ENCODE measurements around the gene NCAM1.

Gene NCAM1

GRCh38 chr11:113075586-113076095 lies 114.4 kb downstream of the NCAM1 start:
- no peaks in the 10 kb centered on the region for H3K27me3 Mint-ChIP-seq
- no peak overlapping the region for H3K4me3 Mint-ChIP-seq
- no peak overlapping the region for H3K27ac Mint-ChIP-seq
- H3K4me1 Mint-ChIP-seq, result no peaks in the 10 kb centered on the region
- H3K36me3 Mint-ChIP-seq, result no peaks in the 10 kb centered on the region
- DNase-seq, result no peak
- CTCF ChIA-PET, result no interaction called here
- H3K9me3 Mint-ChIP-seq, result no peaks in the 10 kb centered on the region

- Mint-ChIP-seq H3K27me3 (no peaks in the 10 kb centered on the region), H3K27ac (no peak overlapping the region), H3K36me3 (no peaks in the 10 kb centered on the region), H3K4me3 (no peak overlapping the region), H3K4me1 (no peaks in the 10 kb centered on the region), H3K9me3 (no peaks in the 10 kb centered on the region)
- CTCF ChIA-PET, result no interaction called here
- DNase-seq, result no peak
Observed at GRCh38 chr11:113077379-113077778, 116.2 kb downstream of the NCAM1 start.

- H3K36me3 Mint-ChIP-seq, result no peaks in the 10 kb centered on the region
- no peaks in the 10 kb centered on the region for H3K27me3 Mint-ChIP-seq
- H3K4me3 Mint-ChIP-seq, result no peak overlapping the region
- DNase-seq, result no peak
- H3K9me3 Mint-ChIP-seq, result no peaks in the 10 kb centered on the region
- no peak overlapping the region for H3K27ac Mint-ChIP-seq
- CTCF ChIA-PET, result no interaction called here
- no peaks in the 10 kb centered on the region for H3K4me1 Mint-ChIP-seq
Observed at GRCh38 chr11:113082341-113082955, 121.2 kb downstream of the NCAM1 start.

GRCh38 chr11:113083571-113083970 lies 122.4 kb downstream of the NCAM1 start:
- no peaks in the 10 kb centered on the region for H3K4me1 Mint-ChIP-seq
- no peaks in the 10 kb centered on the region for H3K9me3 Mint-ChIP-seq
- H3K36me3 Mint-ChIP-seq, result no peaks in the 10 kb centered on the region
- no peak overlapping the region for H3K27ac Mint-ChIP-seq
- no peak overlapping the region for H3K4me3 Mint-ChIP-seq
- no peaks in the 10 kb centered on the region for H3K27me3 Mint-ChIP-seq
- no peak for DNase-seq
- CTCF ChIA-PET, result no interaction called here

GRCh38 chr11:113084297-113084696 lies 123.1 kb downstream of the NCAM1 start:
- no peaks in the 10 kb centered on the region for H3K36me3 Mint-ChIP-seq
- H3K4me3 Mint-ChIP-seq, result no peak overlapping the region
- no peak for DNase-seq
- CTCF ChIA-PET, result no interaction called here
- H3K27ac Mint-ChIP-seq, result no peak overlapping the region
- H3K27me3 Mint-ChIP-seq, result no peaks in the 10 kb centered on the region
- no peaks in the 10 kb centered on the region for H3K9me3 Mint-ChIP-seq
- no peaks in the 10 kb centered on the region for H3K4me1 Mint-ChIP-seq

GRCh38 chr11:113085446-113085845 lies 124.2 kb downstream of the NCAM1 start:
- no peak for DNase-seq
- no peaks in the 10 kb centered on the region for H3K4me1 Mint-ChIP-seq
- H3K9me3 Mint-ChIP-seq, result no peaks in the 10 kb centered on the region
- no peak overlapping the region for H3K4me3 Mint-ChIP-seq
- H3K27ac Mint-ChIP-seq, result no peak overlapping the region
- no peaks in the 10 kb centered on the region for H3K36me3 Mint-ChIP-seq
- CTCF ChIA-PET, result no interaction called here
- H3K27me3 Mint-ChIP-seq, result no peaks in the 10 kb centered on the region

GRCh38 chr11:113087706-113088105 lies 126.5 kb downstream of the NCAM1 start:
- CTCF ChIA-PET, result no interaction called here
- H3K27me3 Mint-ChIP-seq, result no peaks in the 10 kb centered on the region
- H3K4me1 Mint-ChIP-seq, result no peaks in the 10 kb centered on the region
- no peak overlapping the region for H3K4me3 Mint-ChIP-seq
- no peaks in the 10 kb centered on the region for H3K36me3 Mint-ChIP-seq
- H3K9me3 Mint-ChIP-seq, result no peaks in the 10 kb centered on the region
- DNase-seq, result no peak
- no peak overlapping the region for H3K27ac Mint-ChIP-seq

- H3K27ac Mint-ChIP-seq, result no peak overlapping the region
- no peaks in the 10 kb centered on the region for H3K27me3 Mint-ChIP-seq
- no peaks in the 10 kb centered on the region for H3K9me3 Mint-ChIP-seq
- no peak overlapping the region for H3K4me3 Mint-ChIP-seq
- CTCF ChIA-PET, result no interaction called here
- H3K36me3 Mint-ChIP-seq, result no peaks in the 10 kb centered on the region
- no peak for DNase-seq
- no peaks in the 10 kb centered on the region for H3K4me1 Mint-ChIP-seq
Observed at GRCh38 chr11:113090716-113091480, 129.7 kb downstream of the NCAM1 start.

GRCh38 chr11:113091481-113091780 lies 130.2 kb downstream of the NCAM1 start:
- no peak for DNase-seq
- Mint-ChIP-seq H3K36me3 (no peaks in the 10 kb centered on the region), H3K27me3 (no peaks in the 10 kb centered on the region), H3K27ac (no peak overlapping the region), H3K9me3 (no peaks in the 10 kb centered on the region), H3K4me1 (no peaks in the 10 kb centered on the region), H3K4me3 (no peak overlapping the region)
- CTCF ChIA-PET, result no interaction called here

GRCh38 chr11:113096648-113097047 lies 135.4 kb downstream of the NCAM1 start:
- H3K36me3 Mint-ChIP-seq, result no peaks in the 10 kb centered on the region

GRCh38 chr11:113103932-113104690 lies 142.9 kb downstream of the NCAM1 start:
- no peaks in the 10 kb centered on the region for H3K27me3 Mint-ChIP-seq

More at GRCh38 chr11:113096648-113097047, 135.4 kb downstream of the NCAM1 start:
- Mint-ChIP-seq H3K27me3 (no peaks in the 10 kb centered on the region), H3K27ac (no peak overlapping the region), H3K4me3 (no peak overlapping the region), H3K9me3 (no peaks in the 10 kb centered on the region), H3K4me1 (no peaks in the 10 kb centered on the region)
- CTCF ChIA-PET, result no interaction called here
- DNase-seq, result no peak

GRCh38 chr11:113104691-113105251 lies 143.6 kb downstream of the NCAM1 start:
- no peak overlapping the region for H3K27ac Mint-ChIP-seq
- no peak overlapping the region for H3K4me3 Mint-ChIP-seq
- CTCF ChIA-PET, result no interaction called here
- no peaks in the 10 kb centered on the region for H3K36me3 Mint-ChIP-seq
- H3K4me1 Mint-ChIP-seq, result no peaks in the 10 kb centered on the region
- H3K27me3 Mint-ChIP-seq, result no peaks in the 10 kb centered on the region
- DNase-seq, result no peak
- H3K9me3 Mint-ChIP-seq, result no peaks in the 10 kb centered on the region

More at GRCh38 chr11:113103932-113104690, 142.9 kb downstream of the NCAM1 start:
- CTCF ChIA-PET, result no interaction called here
- no peak overlapping the region for H3K27ac Mint-ChIP-seq
- no peak for DNase-seq
- H3K4me1 Mint-ChIP-seq, result no peaks in the 10 kb centered on the region
- H3K36me3 Mint-ChIP-seq, result no peaks in the 10 kb centered on the region
- no peak overlapping the region for H3K4me3 Mint-ChIP-seq
- H3K9me3 Mint-ChIP-seq, result no peaks in the 10 kb centered on the region

- Mint-ChIP-seq H3K27me3 (no peaks in the 10 kb centered on the region), H3K9me3 (no peaks in the 10 kb centered on the region), H3K27ac (no peak overlapping the region), H3K36me3 (no peaks in the 10 kb centered on the region), H3K4me3 (no peak overlapping the region), H3K4me1 (no peaks in the 10 kb centered on the region)
- no peak for DNase-seq
- CTCF ChIA-PET, result no interaction called here
Observed at GRCh38 chr11:113105592-113105991, 144.4 kb downstream of the NCAM1 start.

- no peaks in the 10 kb centered on the region for H3K36me3 Mint-ChIP-seq
- no peaks in the 10 kb centered on the region for H3K4me1 Mint-ChIP-seq
- DNase-seq, result no peak
Observed at GRCh38 chr11:113106507-113106906, 145.3 kb downstream of the NCAM1 start.

More at GRCh38 chr11:113106507-113106906, 145.3 kb downstream of the NCAM1 start:
- no peak overlapping the region for H3K27ac Mint-ChIP-seq
- CTCF ChIA-PET, result no interaction called here
- H3K4me3 Mint-ChIP-seq, result no peak overlapping the region
- no peaks in the 10 kb centered on the region for H3K9me3 Mint-ChIP-seq
- H3K27me3 Mint-ChIP-seq, result no peaks in the 10 kb centered on the region
